MG63 (cell line): ENCODE data around the gene RABGAP1L. TPM values are rescaled to one million over a fixed set of nuclear protein-coding genes. Genes with fewer than 3 reads are reported as not detected.
"Not testable (repeated sequence)": the region's sequence is repeated elsewhere in the genome, so short reads cannot be mapped to it uniquely, and the experiment has no call there.

Source experiments
- DNase-seq: peaks from one replicate; pipeline ENCODE4 v3.0.0-alpha.2; 2020
- H3K27me3 ChIP-seq: fragments of 250-450 bp; sonication (Bioruptor Pico); 2 replicates; pipeline ENCODE4 v1.5.1; 2020; ENCODE audit warnings: mild to moderate bottlenecking, moderate library complexity
- H3K36me3 ChIP-seq: fragments of 250-450 bp; sonication (Bioruptor Pico); 2 replicates; pipeline ENCODE4 v1.5.1; 2020; ENCODE audit warnings: mild to moderate bottlenecking, moderate library complexity
- H3K4me3 ChIP-seq: fragments of 250-450 bp; sonication (Bioruptor Pico); 2 replicates; pipeline ENCODE4 v1.5.1; 2020; ENCODE audit warnings: mild to moderate bottlenecking, moderate library complexity
- H3K9me3 ChIP-seq: fragments of 250-450 bp; sonication (Bioruptor Pico); 2 replicates; pipeline ENCODE4 v1.5.1; 2020; ENCODE audit warnings: mild to moderate bottlenecking, moderate library complexity
- total RNA-seq: library from RNA; depleted of rRNA; stranded (reverse); fragments of >200 nt; shearing (Covaris generic); gene quantifications from 2 replicates; pipeline ENCODE4 v1.2.3, GENCODE V29; 2014; ENCODE audit warnings: low replicate concordance

Gene RABGAP1L
- total RNA-seq, 1 experiment from 2014 or later, result 14.8 TPM

GRCh38 chr1:174797398-174797797 lies 638.1 kb downstream of the RABGAP1L start:
- no peak overlapping the region for H3K4me3 ChIP-seq
- no peak for DNase-seq
- no peaks in the 10 kb centered on the region for H3K9me3 ChIP-seq
- no peaks in the 10 kb centered on the region for H3K36me3 ChIP-seq
- H3K27me3 ChIP-seq, result no peaks in the 10 kb centered on the region

- Histone ChIP-seq H3K4me3 (peak overlapping the region; percentile 61), H3K27me3 (no peaks in the 10 kb centered on the region), H3K36me3 (no peaks in the 10 kb centered on the region), H3K9me3 (no peaks in the 10 kb centered on the region)
- DNase-seq, result no peak
Observed at GRCh38 chr1:174799136-174799479, 639.8 kb downstream of the RABGAP1L start.

- H3K4me3 ChIP-seq, result peak overlapping the region; percentile 61
- H3K27me3 ChIP-seq, result no peaks in the 10 kb centered on the region
- no peaks in the 10 kb centered on the region for H3K9me3 ChIP-seq
- peak; percentile 16 for DNase-seq
- no peaks in the 10 kb centered on the region for H3K36me3 ChIP-seq
Observed at GRCh38 chr1:174800216-174800851, 641.0 kb downstream of the RABGAP1L start.

GRCh38 chr1:174800876-174801275 lies 641.6 kb downstream of the RABGAP1L start:
- Histone ChIP-seq H3K9me3 (no peaks in the 10 kb centered on the region), H3K4me3 (peak overlapping the region; percentile 61)

GRCh38 chr1:174809755-174810280 lies 650.5 kb downstream of the RABGAP1L start:
- Histone ChIP-seq H3K9me3 (no peaks in the 10 kb centered on the region), H3K27me3 (no peaks in the 10 kb centered on the region), H3K4me3 (no peak overlapping the region), H3K36me3 (no peaks in the 10 kb centered on the region)
- no peak for DNase-seq

More at GRCh38 chr1:174800876-174801275, 641.6 kb downstream of the RABGAP1L start:
- no peak for DNase-seq
- Histone ChIP-seq H3K27me3 (no peaks in the 10 kb centered on the region), H3K36me3 (no peaks in the 10 kb centered on the region)

GRCh38 chr1:174812016-174812415 lies 652.7 kb downstream of the RABGAP1L start:
- DNase-seq, result no peak
- H3K36me3 ChIP-seq, result no peaks in the 10 kb centered on the region
- H3K4me3 ChIP-seq, result no peak overlapping the region
- no peaks in the 10 kb centered on the region for H3K27me3 ChIP-seq
- H3K9me3 ChIP-seq, result no peaks in the 10 kb centered on the region

- Histone ChIP-seq H3K9me3 (no peaks in the 10 kb centered on the region), H3K4me3 (no peak overlapping the region), H3K36me3 (no peaks in the 10 kb centered on the region), H3K27me3 (no peaks in the 10 kb centered on the region)
- DNase-seq, result no peak
Observed at GRCh38 chr1:174812656-174813055, 653.3 kb downstream of the RABGAP1L start.

GRCh38 chr1:174815036-174815435 lies 655.7 kb downstream of the RABGAP1L start:
- DNase-seq, result peak; percentile 19
- Histone ChIP-seq H3K4me3 (no peak overlapping the region), H3K36me3 (no peaks in the 10 kb centered on the region), H3K9me3 (no peaks in the 10 kb centered on the region), H3K27me3 (no peaks in the 10 kb centered on the region)

- H3K27me3 ChIP-seq, result no peaks in the 10 kb centered on the region
- H3K4me3 ChIP-seq, result no peak overlapping the region
- H3K36me3 ChIP-seq, result no peaks in the 10 kb centered on the region
- DNase-seq, result no peak
- no peaks in the 10 kb centered on the region for H3K9me3 ChIP-seq
Observed at GRCh38 chr1:174815474-174815908, 656.2 kb downstream of the RABGAP1L start.

GRCh38 chr1:174816621-174817020 lies 657.3 kb downstream of the RABGAP1L start:
- H3K27me3 ChIP-seq, H3K36me3 ChIP-seq, H3K9me3 ChIP-seq, H3K4me3 ChIP-seq, DNase-seq: not testable (repeated sequence)

- no peak for DNase-seq
- Histone ChIP-seq H3K4me3 (no peak overlapping the region), H3K27me3 (no peaks in the 10 kb centered on the region), H3K9me3 (no peaks in the 10 kb centered on the region), H3K36me3 (no peaks in the 10 kb centered on the region)
Observed at GRCh38 chr1:174818014-174818616, 658.8 kb downstream of the RABGAP1L start.

GRCh38 chr1:174818951-174819350 lies 659.6 kb downstream of the RABGAP1L start:
- DNase-seq, result peak; percentile 29
- Histone ChIP-seq H3K27me3 (no peaks in the 10 kb centered on the region), H3K36me3 (no peaks in the 10 kb centered on the region), H3K4me3 (no peak overlapping the region), H3K9me3 (no peaks in the 10 kb centered on the region)

- Histone ChIP-seq H3K36me3 (no peaks in the 10 kb centered on the region), H3K9me3 (no peaks in the 10 kb centered on the region), H3K4me3 (no peak overlapping the region), H3K27me3 (no peaks in the 10 kb centered on the region)
- no peak for DNase-seq
Observed at GRCh38 chr1:174819596-174819995, 660.3 kb downstream of the RABGAP1L start.

- Histone ChIP-seq H3K27me3 (no peaks in the 10 kb centered on the region), H3K4me3 (no peak overlapping the region), H3K9me3 (no peaks in the 10 kb centered on the region), H3K36me3 (no peaks in the 10 kb centered on the region)
- no peak for DNase-seq
Observed at GRCh38 chr1:174825127-174825526, 665.8 kb downstream of the RABGAP1L start.

- H3K9me3 ChIP-seq, result no peaks in the 10 kb centered on the region
- H3K4me3 ChIP-seq, result no peak overlapping the region
- H3K27me3 ChIP-seq, result no peaks in the 10 kb centered on the region
- no peak for DNase-seq
- H3K36me3 ChIP-seq, result no peaks in the 10 kb centered on the region
Observed at GRCh38 chr1:174825806-174826205, 666.5 kb downstream of the RABGAP1L start.

- DNase-seq, result no peak
- no peak overlapping the region for H3K4me3 ChIP-seq
- no peaks in the 10 kb centered on the region for H3K27me3 ChIP-seq
- no peaks in the 10 kb centered on the region for H3K36me3 ChIP-seq
- H3K9me3 ChIP-seq, result no peaks in the 10 kb centered on the region
Observed at GRCh38 chr1:174828264-174828663, 668.9 kb downstream of the RABGAP1L start.

GRCh38 chr1:174829990-174830389 lies 670.7 kb downstream of the RABGAP1L start:
- Histone ChIP-seq H3K27me3 (no peaks in the 10 kb centered on the region), H3K4me3 (no peak overlapping the region), H3K36me3 (no peaks in the 10 kb centered on the region), H3K9me3 (no peaks in the 10 kb centered on the region)
- DNase-seq, result no peak

GRCh38 chr1:174836543-174836942 lies 677.2 kb downstream of the RABGAP1L start:
- DNase-seq, result peak; percentile 39
- no peaks in the 10 kb centered on the region for H3K36me3 ChIP-seq
- no peaks in the 10 kb centered on the region for H3K9me3 ChIP-seq
- no peak overlapping the region for H3K4me3 ChIP-seq
- no peaks in the 10 kb centered on the region for H3K27me3 ChIP-seq
